Measurements from ENCODE around the gene RGS7BP.

- TF ChIP-seq EZH2 (IDR thresholded peaks at IDR 0.05; ENCODE audit: low read depth), result no peak
- no peak for TF ChIP-seq CTCF (conservative IDR thresholded peaks at IDR 0.05)
These were observed at the start of gene RGS7BP for GRCh38 chr5:64505769-64506566.
